KOPT-K1 (cell line): ENCODE data around the gene KRTAP4-2.
"Not testable (repeated sequence)": the region's sequence is repeated elsewhere in the genome, so short reads cannot be mapped to it uniquely, and the experiment has no call there.

ENCODE experiments used
- H3K27ac ChIP-seq: fragments of 200-600 bp; sonication (generic); 2 replicates; pipeline ENCODE4 v1.5.1; 2016; ENCODE audit warnings: antibody characterized with exemption, mild to moderate bottlenecking, low read depth, low read length; ENCODE audit not compliant: poor library complexity, severe bottlenecking
- H3K36me3 ChIP-seq: fragments of 200-600 bp; sonication (generic); 2 replicates; pipeline ENCODE4 v1.5.1; 2017; ENCODE audit warnings: antibody characterized with exemption, mild to moderate bottlenecking, low read length, moderate library complexity; ENCODE audit not compliant: insufficient read depth
- H3K9me3 ChIP-seq: fragments of 200-600 bp; sonication (generic); 2 replicates; pipeline ENCODE4 v1.5.1; 2017; ENCODE audit warnings: antibody characterized with exemption, low read length, mild to moderate bottlenecking; ENCODE audit not compliant: insufficient read depth, poor library complexity, severe bottlenecking

KRTAP4-2 gene

DNA sequence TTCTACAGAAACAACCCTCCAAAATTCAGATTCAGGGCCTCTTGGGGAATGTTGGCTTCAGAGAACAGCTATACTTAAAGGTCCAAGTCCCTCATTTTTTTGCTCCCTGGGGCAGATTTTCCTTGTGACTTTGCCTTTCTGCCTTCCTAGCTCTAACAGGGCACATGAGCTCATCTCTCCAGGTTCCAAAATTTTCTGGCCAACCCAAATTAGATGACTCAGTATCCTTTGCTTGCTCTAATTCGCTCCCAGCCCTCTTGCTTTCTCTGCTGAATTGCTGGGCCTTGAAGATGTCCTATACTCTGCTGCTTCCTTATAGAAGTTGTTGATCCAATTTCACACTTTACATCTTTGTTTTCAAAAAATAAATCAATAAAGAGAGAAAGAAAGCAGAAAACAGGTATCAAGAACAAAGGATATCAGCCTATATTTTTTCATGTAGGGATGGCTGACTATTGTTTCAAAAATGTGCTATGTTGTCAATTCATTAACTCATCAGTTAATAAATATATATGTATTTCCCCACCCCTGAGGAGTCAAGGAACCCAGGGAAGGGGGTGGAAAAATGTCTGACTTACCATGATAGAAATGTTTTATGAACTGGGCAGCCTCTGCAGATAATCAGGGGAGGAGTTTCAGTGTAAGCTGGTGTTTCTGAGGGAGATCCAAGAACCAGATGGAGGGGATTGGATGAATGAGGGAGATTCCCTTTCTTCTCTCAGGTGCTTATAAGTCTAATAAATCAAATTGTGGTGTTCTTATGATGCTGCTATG is 1.0 kb upstream of the KRTAP4-2 start:
- H3K36me3 ChIP-seq, result no peaks in the 10 kb centered on the region
- H3K27ac ChIP-seq, result no peak overlapping the region

GRCh38 chr17:41178341-41178740 is 320 bp upstream of the KRTAP4-2 start:
- Histone ChIP-seq H3K9me3 (no peaks in the 10 kb centered on the region), H3K27ac (no peak overlapping the region), H3K36me3 (no peaks in the 10 kb centered on the region)

More for the DNA sequence above, 1.0 kb upstream of the KRTAP4-2 start:
- no peaks in the 10 kb centered on the region for H3K9me3 ChIP-seq

GRCh38 chr17:41176744-41177387 is 1.2 kb downstream of the KRTAP4-2 start:
- Histone ChIP-seq H3K9me3 (no peaks in the 10 kb centered on the region), H3K27ac (no peak overlapping the region), H3K36me3 (no peaks in the 10 kb centered on the region)

- Histone ChIP-seq H3K36me3 (no peaks in the 10 kb centered on the region), H3K9me3 (no peaks in the 10 kb centered on the region), H3K27ac (no peak overlapping the region)
These were observed 6.1 kb downstream of the KRTAP4-2 start for GRCh38 chr17:41171886-41172285.

DNA sequence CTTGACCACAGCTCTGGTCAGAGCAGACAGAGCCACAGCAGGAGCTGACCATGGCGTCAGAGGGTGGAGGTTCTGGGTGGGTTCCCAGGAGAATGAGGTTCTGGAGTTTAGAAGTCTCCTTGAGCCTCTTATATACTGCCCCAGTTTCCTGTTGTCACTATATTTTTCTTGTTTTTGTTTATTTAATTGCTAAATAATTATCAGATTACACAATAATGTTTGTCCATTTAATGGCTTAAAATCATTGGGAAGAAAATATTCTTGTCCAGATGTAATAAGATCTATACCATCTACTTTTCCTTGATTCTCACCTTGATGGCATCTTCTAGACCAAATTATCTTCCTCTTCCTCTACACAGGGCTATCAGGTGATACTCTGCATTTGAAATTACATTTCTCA is 9.9 kb downstream of the KRTAP4-2 start, which contains the start of gene KRTAP4-3:
TSS of gene KRTAP4-3 (minus strand) at position 101 of the 400 bp plus-strand sequence. CDS start at position 52, 49 bp downstream.
- H3K27ac ChIP-seq, result no peak within 1 kb of the TSS
- H3K36me3 ChIP-seq, result no peaks in the 10 kb centered on the region
- H3K9me3 ChIP-seq, result no peaks in the 10 kb centered on the region

DNA sequence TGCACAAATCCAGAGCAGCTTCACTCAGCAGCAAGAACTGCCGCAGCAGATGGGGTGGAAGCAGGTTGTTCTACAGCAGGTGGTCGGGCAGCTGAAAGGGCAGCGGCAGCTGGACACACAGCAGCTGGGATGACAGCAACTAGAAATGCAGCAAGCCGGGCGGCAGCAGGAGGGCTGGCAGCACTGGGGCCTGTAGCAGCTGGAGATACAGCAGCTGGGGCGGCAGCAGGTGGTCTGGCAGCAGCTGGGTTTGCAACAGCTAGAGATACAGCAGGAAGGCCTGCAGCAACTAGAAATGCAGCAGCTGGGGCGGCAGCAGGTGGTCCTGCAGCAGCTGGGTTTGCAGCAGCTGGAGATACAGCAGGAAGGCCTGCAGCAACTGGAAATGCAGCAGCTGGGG is 10.5 kb downstream of the KRTAP4-2 start:
- no peaks in the 10 kb centered on the region for H3K36me3 ChIP-seq
- no peaks in the 10 kb centered on the region for H3K9me3 ChIP-seq
- H3K27ac ChIP-seq, result no peak overlapping the region

DNA sequence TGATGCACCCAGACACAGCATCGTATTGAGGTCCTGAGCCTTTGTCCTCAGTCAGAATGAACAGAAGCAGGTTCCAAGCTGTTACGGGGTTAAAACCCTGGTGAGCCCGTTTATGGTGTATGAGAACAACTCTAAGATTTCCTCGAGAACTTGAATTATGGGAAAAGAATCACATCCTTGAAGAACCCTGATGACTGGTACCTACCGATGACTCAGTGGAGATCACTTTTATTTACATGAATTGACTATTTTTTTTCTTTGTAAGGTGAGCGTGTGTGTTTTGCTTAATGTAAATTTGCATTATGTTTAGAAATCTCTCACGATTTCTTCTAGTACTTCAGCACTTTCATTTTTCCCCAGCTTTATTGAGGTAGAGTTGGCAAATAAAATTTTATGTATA is 14.2 kb downstream of the KRTAP4-2 start:
- H3K9me3 ChIP-seq, result no peaks in the 10 kb centered on the region
- H3K27ac ChIP-seq, result no peak overlapping the region

DNA sequence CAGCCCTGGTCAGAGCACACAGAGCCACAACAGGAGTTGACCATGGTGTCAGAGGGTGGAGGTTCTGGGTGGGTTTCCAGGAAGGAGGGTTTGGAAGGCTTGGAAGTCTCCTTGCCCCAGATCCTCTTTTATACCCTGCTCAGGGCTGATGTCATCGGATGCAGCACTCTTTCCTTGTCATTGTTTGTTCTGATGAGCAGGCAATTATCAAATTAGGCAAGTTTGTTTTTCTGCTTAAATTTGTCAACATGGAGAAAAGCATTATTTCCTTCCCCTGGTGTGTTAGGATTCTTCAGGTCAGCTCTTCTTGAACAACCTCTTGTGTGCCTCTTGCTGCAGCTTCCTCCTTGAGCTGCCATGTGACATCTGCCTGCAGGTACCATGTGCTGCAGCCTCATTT is 17.4 kb downstream of the KRTAP4-2 start, which contains the start of gene KRTAP4-4:
TSS of gene KRTAP4-4 (minus strand) at position 101 of the 400 bp plus-strand sequence. CDS start at position 44, 57 bp downstream.
- no peak within 1 kb of the TSS for H3K27ac ChIP-seq
- H3K36me3 ChIP-seq, result no peaks in the 10 kb centered on the region
- no peaks in the 10 kb centered on the region for H3K9me3 ChIP-seq

More for the DNA sequence above, 14.2 kb downstream of the KRTAP4-2 start:
- H3K36me3 ChIP-seq, result no peaks in the 10 kb centered on the region

- not testable (repeated sequence) for H3K36me3 ChIP-seq, H3K9me3 ChIP-seq, H3K27ac ChIP-seq
These were observed 17.8 kb downstream of the KRTAP4-2 start for GRCh38 chr17:41160190-41160589.

DNA sequence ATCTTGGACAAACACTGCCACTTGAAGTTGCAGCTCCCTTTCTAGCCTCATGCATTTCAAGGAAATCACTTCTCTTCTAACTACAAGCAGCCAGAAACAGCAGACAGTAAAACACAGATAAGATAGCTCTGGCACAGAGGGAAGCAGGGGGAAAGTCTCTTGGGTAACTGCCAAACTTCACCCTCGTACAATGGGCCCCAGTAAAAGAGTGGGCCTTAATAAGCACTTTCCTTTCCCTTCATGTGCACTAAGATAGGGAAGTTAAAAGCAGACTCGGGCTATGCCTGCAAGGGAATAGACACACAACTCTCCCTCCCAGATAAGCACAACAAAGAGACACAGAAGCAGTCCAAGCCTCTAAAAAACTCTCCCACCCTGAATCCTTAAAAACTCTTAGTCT is 24.2 kb downstream of the KRTAP4-2 start:
- Histone ChIP-seq H3K36me3 (no peaks in the 10 kb centered on the region), H3K27ac (no peak overlapping the region), H3K9me3 (no peaks in the 10 kb centered on the region)

DNA sequence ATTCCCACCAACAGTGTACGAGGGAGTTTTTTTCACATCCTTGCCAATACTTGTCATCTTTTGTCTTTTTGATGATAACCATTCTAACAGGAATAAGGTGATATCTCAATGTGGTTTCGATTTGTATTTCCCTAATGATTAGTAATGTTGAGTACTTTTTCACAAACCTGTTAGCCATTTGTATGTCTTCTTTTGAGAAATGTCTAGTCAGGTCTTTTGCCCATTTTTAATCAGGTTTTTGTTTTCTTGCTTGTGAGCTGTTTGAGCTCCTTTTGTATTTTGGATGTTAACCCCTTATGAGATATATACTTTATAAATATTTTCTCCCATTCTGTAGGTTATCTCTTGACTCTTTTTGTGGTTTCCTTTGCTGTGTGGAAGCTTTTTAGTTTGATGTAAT is 26.5 kb downstream of the KRTAP4-2 start:
- Histone ChIP-seq H3K27ac (no peak overlapping the region), H3K36me3 (no peaks in the 10 kb centered on the region), H3K9me3 (no peaks in the 10 kb centered on the region)

DNA sequence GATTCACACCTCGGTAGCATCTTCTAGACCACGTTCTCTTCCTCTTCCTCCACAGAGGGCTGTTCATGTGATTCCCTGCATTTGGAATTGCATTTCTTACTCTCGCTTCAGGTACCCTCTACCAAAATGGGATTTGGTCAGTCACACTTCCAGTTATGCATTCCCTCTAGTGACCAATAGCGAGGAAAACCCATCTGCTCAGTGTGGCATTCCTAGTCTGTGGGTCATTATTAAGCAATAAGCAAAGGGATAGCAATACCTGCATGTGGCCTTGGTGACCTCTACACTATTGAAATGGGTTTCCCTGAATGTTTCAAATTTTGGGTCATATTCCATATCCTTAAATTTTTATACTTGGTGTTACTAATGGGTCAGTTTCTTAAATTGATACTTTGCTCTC is 28.0 kb downstream of the KRTAP4-2 start:
- Histone ChIP-seq H3K27ac (no peak overlapping the region), H3K9me3 (no peaks in the 10 kb centered on the region), H3K36me3 (no peaks in the 10 kb centered on the region)

DNA sequence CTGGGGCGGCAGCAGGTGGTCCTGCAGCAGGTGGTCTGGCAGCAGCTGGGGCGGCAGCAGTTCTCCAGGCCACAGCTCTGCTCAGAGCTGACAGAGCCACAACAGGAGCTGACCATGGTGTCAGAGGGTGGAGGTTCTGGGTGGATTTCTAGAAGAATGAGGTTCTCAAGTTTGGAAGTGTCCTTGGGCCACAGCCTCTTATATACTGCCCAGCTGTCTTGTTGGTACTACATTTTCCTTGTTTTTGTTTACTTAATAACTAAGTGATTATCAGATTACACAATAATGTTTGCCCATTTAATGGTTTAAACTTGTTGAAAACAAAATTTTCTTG is 28.4 kb downstream of the KRTAP4-2 start, which contains the start of gene KRTAP4-5:
TSS of gene KRTAP4-5 (minus strand) at position 174 of the 334 bp plus-strand sequence. CDS start at position 116, 58 bp downstream.
- no peaks in the 10 kb centered on the region for H3K9me3 ChIP-seq
- no peaks in the 10 kb centered on the region for H3K36me3 ChIP-seq
- no peak within 1 kb of the TSS for H3K27ac ChIP-seq

DNA sequence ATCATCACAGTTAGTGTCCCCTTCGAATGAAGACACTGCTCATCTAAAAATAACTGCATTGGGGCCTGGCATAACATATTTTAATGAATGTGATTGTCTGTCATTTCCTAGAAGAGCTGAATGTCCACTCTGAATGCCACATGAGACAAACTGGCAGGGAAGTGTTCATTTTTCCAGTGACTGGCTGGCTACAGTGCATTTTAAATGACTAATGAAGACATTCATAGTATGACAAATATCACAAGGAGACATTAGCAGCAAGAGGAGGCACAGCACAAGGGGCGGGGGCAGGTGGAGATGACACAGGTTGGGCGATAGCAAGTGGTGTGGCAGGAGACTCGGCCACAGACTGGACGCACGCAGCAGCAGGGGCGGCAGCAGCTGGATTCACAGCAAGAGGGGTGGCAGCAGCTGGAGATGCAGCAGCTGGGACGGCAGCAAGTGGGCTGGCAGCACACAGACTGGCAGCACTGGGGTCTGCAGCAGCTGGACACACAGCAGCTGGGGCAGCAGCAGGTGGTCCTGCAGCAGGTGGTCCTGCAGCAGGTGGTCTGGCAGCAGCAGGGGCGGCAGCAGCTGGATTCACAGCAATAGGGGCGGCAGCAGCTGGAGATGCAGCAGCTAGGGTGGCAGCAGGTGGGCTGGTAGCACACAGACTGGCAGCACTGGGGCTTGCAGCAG is 28.9 kb downstream of the KRTAP4-2 start:
- H3K9me3 ChIP-seq, H3K36me3 ChIP-seq, H3K27ac ChIP-seq: not testable (repeated sequence)

- Histone ChIP-seq H3K9me3 (peaks cover 14% of the 10 kb centered on the region), H3K27ac (no peak overlapping the region), H3K36me3 (no peaks in the 10 kb centered on the region)
These were observed 30.4 kb downstream of the KRTAP4-2 start for GRCh38 chr17:41147531-41148204.
